Right forelimb (tissue), 1 donor: ENCODE results near the gene OXER1.

Experiments used
- DNase-seq: peaks from one replicate; pipeline ENCODE4 v3.0.0-alpha.2; 2018

OXER1 gene

GRCh38 chr2:42793334-42794270 lies 29.7 kb upstream of the OXER1 start:
- DNase-seq: peak; percentile 80

GRCh38 chr2:42792583-42793333 lies 28.8 kb upstream of the OXER1 start, which contains the start of gene HAAO:
HAAO (minus strand) TSS chr2:42792583; CDS start chr2:42792536, 47 bp downstream.
- peak; percentile 83 for DNase-seq

GRCh38 chr2:42792087-42792582 lies 28.2 kb upstream of the OXER1 start:
- no peak for DNase-seq

GRCh38 chr2:42791606-42792005 lies 27.7 kb upstream of the OXER1 start:
- DNase-seq: no peak

GRCh38 chr2:42789751-42790150 lies 25.8 kb upstream of the OXER1 start:
- no peak for DNase-seq

- DNase-seq: no peak
Observed at GRCh38 chr2:42788882-42789281, 24.9 kb upstream of the OXER1 start.

- DNase-seq: no peak
Observed at GRCh38 chr2:42788478-42788793, 24.5 kb upstream of the OXER1 start.

GRCh38 chr2:42787788-42788477 lies 24.0 kb upstream of the OXER1 start:
- no peak for DNase-seq

- no peak for DNase-seq
Observed at GRCh38 chr2:42787424-42787787, 23.5 kb upstream of the OXER1 start.

GRCh38 chr2:42786561-42787345 lies 22.8 kb upstream of the OXER1 start:
- no peak for DNase-seq

- DNase-seq: no peak
Observed at GRCh38 chr2:42784204-42784880, 20.4 kb upstream of the OXER1 start.

GRCh38 chr2:42783511-42783910 lies 19.6 kb upstream of the OXER1 start:
- DNase-seq: no peak

- no peak for DNase-seq
Observed at GRCh38 chr2:42781181-42781580, 17.2 kb upstream of the OXER1 start.

- no peak for DNase-seq
Observed at GRCh38 chr2:42777883-42778805, 14.2 kb upstream of the OXER1 start.

GRCh38 chr2:42775810-42776209 lies 11.9 kb upstream of the OXER1 start:
- no peak for DNase-seq

GRCh38 chr2:42775186-42775585 lies 11.3 kb upstream of the OXER1 start:
- DNase-seq: no peak

- no peak for DNase-seq
Observed at GRCh38 chr2:42771546-42772153, 7.7 kb upstream of the OXER1 start.

- no peak for DNase-seq
Observed at GRCh38 chr2:42770288-42771131, 6.6 kb upstream of the OXER1 start.

- DNase-seq: no peak
Observed at GRCh38 chr2:42769583-42770287, 5.8 kb upstream of the OXER1 start.
